WTC11 (cell line): ENCODE measurements around the gene BECN2. TPM values are rescaled to one million over a fixed set of nuclear protein-coding genes. Genes with fewer than 3 reads are reported as not detected.

ENCODE experiments used
- ATAC-seq: fragments of 200-7000 bp; cut with Tn5 transposase; 2 replicates; pipeline ENCODE4 v1.10.0; 2021; ENCODE audit warnings: mild to moderate bottlenecking, moderate library complexity
- CTCF ChIA-PET: fragments of 300-600 bp; sonication (Branson Sonifier 250); formaldehyde crosslinking; loops from one replicate; lab custom pipeline; 2021; ENCODE audit warnings: antibody characterized with exemption; lab: Charles Lee
- POLR2A ChIA-PET: fragments of 350-600 bp; sonication (Branson Sonifier 250); formaldehyde crosslinking; loops from one replicate; lab custom pipeline; 2021; ENCODE audit warnings: antibody characterized with exemption; lab: Charles Lee
- DNase-seq: peaks from one replicate; pipeline ENCODE4 v3.0.0; 2021; ENCODE audit warnings: low spot score
- H3K27ac Mint-ChIP-seq: 2 replicates; pipeline ENCODE4 v1.8.0; 2021; ENCODE audit warnings: mixed read lengths
- H3K27me3 Mint-ChIP-seq: 2 replicates; pipeline ENCODE4 v1.8.0; 2021; ENCODE audit warnings: low read depth, mild to moderate bottlenecking, moderate library complexity, mixed read lengths
- H3K36me3 Mint-ChIP-seq: 2 replicates; pipeline ENCODE4 v1.8.0; 2021; ENCODE audit warnings: mixed read lengths
- H3K4me1 Mint-ChIP-seq: 2 replicates; pipeline ENCODE4 v1.8.0; 2022; ENCODE audit warnings: mixed read lengths
- H3K4me3 Mint-ChIP-seq: 2 replicates; pipeline ENCODE4 v1.8.0; 2021; ENCODE audit warnings: mild to moderate bottlenecking, moderate library complexity, mixed read lengths
- H3K9me3 Mint-ChIP-seq: 2 replicates; pipeline ENCODE4 v1.8.0; 2021; ENCODE audit warnings: mixed read lengths
- GABPB1 ChIP-seq: sonication (generic); formaldehyde crosslinking; IDR thresholded peaks from 2 replicates; pipeline ENCODE4 v1.8.1; 2023; ENCODE audit warnings: mild to moderate bottlenecking, missing genetic modification reagents
- JUN ChIP-seq: sonication (generic); formaldehyde crosslinking; IDR thresholded peaks from 2 replicates; pipeline ENCODE4 v1.8.0; 2023; ENCODE audit warnings: mild to moderate bottlenecking, missing genetic modification reagents
- PRDM15 ChIP-seq: sonication (generic); formaldehyde crosslinking; IDR thresholded peaks from 2 replicates; pipeline ENCODE4 v1.8.0; 2022; ENCODE audit warnings: missing genetic modification reagents
- RORB ChIP-seq: fragments of 250-450 bp; sonication (Bioruptor Pico); IDR thresholded peaks from 2 replicates; pipeline ENCODE4 v1.9.0; 2021; ENCODE audit warnings: mild to moderate bottlenecking
- SOX15 ChIP-seq: fragments of 250-450 bp; sonication (Bioruptor Pico); IDR thresholded peaks from 2 replicates; pipeline ENCODE4 v1.9.0; 2021; ENCODE audit warnings: mild to moderate bottlenecking
- ZBTB21 ChIP-seq: sonication (generic); formaldehyde crosslinking; IDR thresholded peaks from 2 replicates; pipeline ENCODE4 v1.8.1; 2023; ENCODE audit warnings: mild to moderate bottlenecking, missing genetic modification reagents, borderline replicate concordance
- ZNF121 ChIP-seq: sonication (generic); formaldehyde crosslinking; IDR thresholded peaks from 2 replicates; pipeline ENCODE4 v1.8.0; 2023; ENCODE audit warnings: missing genetic modification reagents
- ZNF317 ChIP-seq: sonication (generic); formaldehyde crosslinking; IDR thresholded peaks from 2 replicates; pipeline ENCODE4 v1.8.1; 2023; ENCODE audit warnings: low read depth, mild to moderate bottlenecking, moderate library complexity, missing genetic modification reagents, borderline replicate concordance
- ZNF416 ChIP-seq: fragments of 250-450 bp; sonication (Bioruptor Pico); IDR thresholded peaks from 2 replicates; pipeline ENCODE4 v1.9.0; 2021; ENCODE audit warnings: mild to moderate bottlenecking, inconsistent platforms
- total RNA-seq: library from RNA; stranded (reverse); gene quantifications from 3 replicates; pipeline ENCODE4 v1.2.3, GENCODE V29; 2021
- TF ChIP-seq, protein P1 (sequence below): sonication (generic); formaldehyde crosslinking; IDR thresholded peaks from 2 replicates; pipeline ENCODE4 v1.8.1; 2023; ENCODE audit warnings: mild to moderate bottlenecking, missing genetic modification reagents
- TF ChIP-seq, protein P2 (sequence below): fragments of 250-450 bp; sonication (Bioruptor Pico); IDR thresholded peaks from 2 replicates; pipeline ENCODE4 v1.8.0; 2021; ENCODE audit warnings: mild to moderate bottlenecking
- TF ChIP-seq, protein P3 (sequence below): sonication (generic); formaldehyde crosslinking; conservative IDR thresholded peaks from 2 replicates; pipeline ENCODE4 v1.8.1; 2023; ENCODE audit warnings: mild to moderate bottlenecking, low read depth, missing genetic modification reagents, moderate library complexity
- TF ChIP-seq, protein P4 (sequence below): sonication (generic); formaldehyde crosslinking; IDR thresholded peaks from 2 replicates; pipeline ENCODE4 v1.8.0; 2023; ENCODE audit warnings: missing genetic modification reagents, mild to moderate bottlenecking, borderline replicate concordance

Gene BECN2
- total RNA-seq, 1 experiment from 2014 or later: not detected

DNA sequence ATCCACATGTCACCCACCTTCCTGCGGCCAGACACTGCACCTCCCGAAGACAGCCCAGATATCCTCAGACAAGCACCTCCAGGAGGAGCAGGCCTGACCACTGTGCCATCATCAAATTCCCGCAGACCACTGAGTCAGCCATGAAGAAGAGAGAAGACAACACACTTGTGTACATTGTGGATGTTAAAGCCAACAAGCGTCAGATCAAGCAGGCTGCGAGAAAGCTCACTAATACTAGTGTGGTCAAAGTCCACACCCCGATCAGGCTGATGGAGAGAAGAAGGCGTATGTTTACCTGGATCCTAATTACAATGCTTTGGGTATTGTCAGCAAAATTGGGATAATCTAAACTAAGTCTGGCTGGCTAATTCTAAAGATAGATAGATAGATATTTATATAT lies 41.4 kb upstream of the BECN2 start:
- Mint-ChIP-seq H3K36me3 (no peaks in the 10 kb centered on the region), H3K4me3 (no peak overlapping the region), H3K4me1 (peaks cover 2% of the 10 kb centered on the region; the same call in 1 of the 2 replicates), H3K27me3 (no peaks in the 10 kb centered on the region; the same call in 1 of the 2 replicates), H3K9me3 (peaks cover 4% of the 10 kb centered on the region; the same call in 1 of the 2 replicates), H3K27ac (no peak overlapping the region)
- DNase-seq (no peak), ATAC-seq (no peak)
- TF ChIP-seq ZNF121 (CRISPR knock-in tag) (no peak), ZNF416 (CRISPR knock-in tag) (no peak), JUN (no peak), PRDM15 (CRISPR knock-in tag) (no peak), SOX15 (CRISPR knock-in tag) (no peak), GABPB1 (no peak), ZBTB21 (no peak)
- TF ChIP-seq, protein P1, sequence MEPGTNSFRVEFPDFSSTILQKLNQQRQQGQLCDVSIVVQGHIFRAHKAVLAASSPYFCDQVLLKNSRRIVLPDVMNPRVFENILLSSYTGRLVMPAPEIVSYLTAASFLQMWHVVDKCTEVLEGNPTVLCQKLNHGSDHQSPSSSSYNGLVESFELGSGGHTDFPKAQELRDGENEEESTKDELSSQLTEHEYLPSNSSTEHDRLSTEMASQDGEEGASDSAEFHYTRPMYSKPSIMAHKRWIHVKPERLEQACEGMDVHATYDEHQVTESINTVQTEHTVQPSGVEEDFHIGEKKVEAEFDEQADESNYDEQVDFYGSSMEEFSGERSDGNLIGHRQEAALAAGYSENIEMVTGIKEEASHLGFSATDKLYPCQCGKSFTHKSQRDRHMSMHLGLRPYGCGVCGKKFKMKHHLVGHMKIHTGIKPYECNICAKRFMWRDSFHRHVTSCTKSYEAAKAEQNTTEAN: no peak
- TF ChIP-seq, protein P2, sequence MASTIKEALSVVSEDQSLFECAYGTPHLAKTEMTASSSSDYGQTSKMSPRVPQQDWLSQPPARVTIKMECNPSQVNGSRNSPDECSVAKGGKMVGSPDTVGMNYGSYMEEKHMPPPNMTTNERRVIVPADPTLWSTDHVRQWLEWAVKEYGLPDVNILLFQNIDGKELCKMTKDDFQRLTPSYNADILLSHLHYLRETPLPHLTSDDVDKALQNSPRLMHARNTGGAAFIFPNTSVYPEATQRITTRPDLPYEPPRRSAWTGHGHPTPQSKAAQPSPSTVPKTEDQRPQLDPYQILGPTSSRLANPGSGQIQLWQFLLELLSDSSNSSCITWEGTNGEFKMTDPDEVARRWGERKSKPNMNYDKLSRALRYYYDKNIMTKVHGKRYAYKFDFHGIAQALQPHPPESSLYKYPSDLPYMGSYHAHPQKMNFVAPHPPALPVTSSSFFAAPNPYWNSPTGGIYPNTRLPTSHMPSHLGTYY (CRISPR knock-in tag): no peak
- TF ChIP-seq, protein P3, sequence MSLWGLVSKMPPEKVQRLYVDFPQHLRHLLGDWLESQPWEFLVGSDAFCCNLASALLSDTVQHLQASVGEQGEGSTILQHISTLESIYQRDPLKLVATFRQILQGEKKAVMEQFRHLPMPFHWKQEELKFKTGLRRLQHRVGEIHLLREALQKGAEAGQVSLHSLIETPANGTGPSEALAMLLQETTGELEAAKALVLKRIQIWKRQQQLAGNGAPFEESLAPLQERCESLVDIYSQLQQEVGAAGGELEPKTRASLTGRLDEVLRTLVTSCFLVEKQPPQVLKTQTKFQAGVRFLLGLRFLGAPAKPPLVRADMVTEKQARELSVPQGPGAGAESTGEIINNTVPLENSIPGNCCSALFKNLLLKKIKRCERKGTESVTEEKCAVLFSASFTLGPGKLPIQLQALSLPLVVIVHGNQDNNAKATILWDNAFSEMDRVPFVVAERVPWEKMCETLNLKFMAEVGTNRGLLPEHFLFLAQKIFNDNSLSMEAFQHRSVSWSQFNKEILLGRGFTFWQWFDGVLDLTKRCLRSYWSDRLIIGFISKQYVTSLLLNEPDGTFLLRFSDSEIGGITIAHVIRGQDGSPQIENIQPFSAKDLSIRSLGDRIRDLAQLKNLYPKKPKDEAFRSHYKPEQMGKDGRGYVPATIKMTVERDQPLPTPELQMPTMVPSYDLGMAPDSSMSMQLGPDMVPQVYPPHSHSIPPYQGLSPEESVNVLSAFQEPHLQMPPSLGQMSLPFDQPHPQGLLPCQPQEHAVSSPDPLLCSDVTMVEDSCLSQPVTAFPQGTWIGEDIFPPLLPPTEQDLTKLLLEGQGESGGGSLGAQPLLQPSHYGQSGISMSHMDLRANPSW: no peak
- TF ChIP-seq, protein P4, sequence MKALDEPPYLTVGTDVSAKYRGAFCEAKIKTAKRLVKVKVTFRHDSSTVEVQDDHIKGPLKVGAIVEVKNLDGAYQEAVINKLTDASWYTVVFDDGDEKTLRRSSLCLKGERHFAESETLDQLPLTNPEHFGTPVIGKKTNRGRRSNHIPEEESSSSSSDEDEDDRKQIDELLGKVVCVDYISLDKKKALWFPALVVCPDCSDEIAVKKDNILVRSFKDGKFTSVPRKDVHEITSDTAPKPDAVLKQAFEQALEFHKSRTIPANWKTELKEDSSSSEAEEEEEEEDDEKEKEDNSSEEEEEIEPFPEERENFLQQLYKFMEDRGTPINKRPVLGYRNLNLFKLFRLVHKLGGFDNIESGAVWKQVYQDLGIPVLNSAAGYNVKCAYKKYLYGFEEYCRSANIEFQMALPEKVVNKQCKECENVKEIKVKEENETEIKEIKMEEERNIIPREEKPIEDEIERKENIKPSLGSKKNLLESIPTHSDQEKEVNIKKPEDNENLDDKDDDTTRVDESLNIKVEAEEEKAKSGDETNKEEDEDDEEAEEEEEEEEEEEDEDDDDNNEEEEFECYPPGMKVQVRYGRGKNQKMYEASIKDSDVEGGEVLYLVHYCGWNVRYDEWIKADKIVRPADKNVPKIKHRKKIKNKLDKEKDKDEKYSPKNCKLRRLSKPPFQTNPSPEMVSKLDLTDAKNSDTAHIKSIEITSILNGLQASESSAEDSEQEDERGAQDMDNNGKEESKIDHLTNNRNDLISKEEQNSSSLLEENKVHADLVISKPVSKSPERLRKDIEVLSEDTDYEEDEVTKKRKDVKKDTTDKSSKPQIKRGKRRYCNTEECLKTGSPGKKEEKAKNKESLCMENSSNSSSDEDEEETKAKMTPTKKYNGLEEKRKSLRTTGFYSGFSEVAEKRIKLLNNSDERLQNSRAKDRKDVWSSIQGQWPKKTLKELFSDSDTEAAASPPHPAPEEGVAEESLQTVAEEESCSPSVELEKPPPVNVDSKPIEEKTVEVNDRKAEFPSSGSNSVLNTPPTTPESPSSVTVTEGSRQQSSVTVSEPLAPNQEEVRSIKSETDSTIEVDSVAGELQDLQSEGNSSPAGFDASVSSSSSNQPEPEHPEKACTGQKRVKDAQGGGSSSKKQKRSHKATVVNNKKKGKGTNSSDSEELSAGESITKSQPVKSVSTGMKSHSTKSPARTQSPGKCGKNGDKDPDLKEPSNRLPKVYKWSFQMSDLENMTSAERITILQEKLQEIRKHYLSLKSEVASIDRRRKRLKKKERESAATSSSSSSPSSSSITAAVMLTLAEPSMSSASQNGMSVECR (CRISPR knock-in tag): no peak
- POLR2A ChIA-PET: no interaction called here
- CTCF ChIA-PET: no interaction called here

DNA sequence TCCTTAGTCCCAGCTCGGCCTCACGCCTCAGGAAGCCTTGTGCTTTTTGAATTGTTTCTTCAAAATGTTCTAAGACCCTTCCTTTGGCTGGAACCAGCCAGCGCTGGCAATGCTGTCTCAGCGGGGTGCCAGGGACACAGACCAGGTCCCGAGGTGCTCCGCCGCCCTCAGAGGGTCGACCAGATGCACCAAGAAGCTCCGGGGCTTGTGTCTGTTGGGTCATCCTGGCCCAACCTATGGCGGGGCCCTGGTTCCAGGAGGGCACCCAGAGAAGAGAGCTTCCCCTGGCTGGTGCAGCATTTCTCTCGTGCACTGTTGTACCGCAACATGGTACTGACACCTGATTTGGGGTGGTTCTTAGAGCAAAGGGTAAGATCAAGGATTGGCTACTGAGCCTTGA lies 40.1 kb upstream of the BECN2 start:
- ChIA-PET CTCF (no interaction called here), POLR2A (no interaction called here)
- no peak for TF ChIP-seq ZNF317
- TF ChIP-seq RORB (CRISPR knock-in tag): no peak
- no peak overlapping the region for H3K27ac Mint-ChIP-seq
- H3K4me3 Mint-ChIP-seq: no peak overlapping the region
- DNase-seq (no peak), ATAC-seq (no peak; the same call in 1 of the 2 replicates)
- peaks cover 4% of the 10 kb centered on the region; the same call in 1 of the 2 replicates for H3K9me3 Mint-ChIP-seq
- no peaks in the 10 kb centered on the region; the same call in 1 of the 2 replicates for H3K27me3 Mint-ChIP-seq
- peaks cover 2% of the 10 kb centered on the region; the same call in 1 of the 2 replicates for H3K4me1 Mint-ChIP-seq
- no peaks in the 10 kb centered on the region for H3K36me3 Mint-ChIP-seq
